Gastroesophageal sphincter (tissue), 3 donors: ENCODE measurements around the gene GPR78.

ENCODE experiments used
- CTCF ChIP-seq, 4 experiments: fragments of 200-600 bp in 2 of 4; fragments of 450-650 bp in 2 of 4; sonication (generic) in 1 of 4; IDR thresholded peaks; one replicate each; pipeline ENCODE4 v1.5.1; 2017 to 2019; ENCODE audit warnings: antibody characterized with exemption in 4 of 4, mild to moderate bottlenecking in 2 of 4, moderate library complexity in 2 of 4
- POLR2AphosphoS5 ChIP-seq: sonication (generic); formaldehyde crosslinking; IDR thresholded peaks from one replicate; pipeline ENCODE4 v1.6.1; 2017; ENCODE audit warnings: antibody characterized with exemption

GRCh38 chr4:8560265-8561047 is 19.7 kb upstream of the GPR78 start:
- TF ChIP-seq CTCF (IDR thresholded peaks at IDR 0.05) (no peak), POLR2AphosphoS5 (no peak)
